ENCODE results near the gene GALNT13.

GRCh38 chr2:154142480-154142879, 270.8 kb downstream of the GALNT13 start:
- TF ChIP-seq CTCF (IDR thresholded peaks at IDR 0.05; ENCODE audit: low read length) (no peak), EZH2 (optimal IDR thresholded peaks at IDR 0.05; ENCODE audit: low read depth, low read length) (no peak)

All from MM.1S (cell line).